ENCODE measurements around the gene CDH9. TPM values are rescaled to one million over a fixed set of nuclear protein-coding genes. Genes with fewer than 3 reads are reported as not detected.

The CDH9 gene
- total RNA-seq, 1 donor from 2014 or later, result 0.68 TPM

GRCh38 chr5:27008604-27009539 lies 29.5 kb downstream of the CDH9 start:
- Mint-ChIP-seq H3K27me3 (peaks cover 34% of the 10 kb centered on the region), H3K27ac (no peak overlapping the region), H3K4me1 (ENCODE audit: unreplicated experiment) (no peaks in the 10 kb centered on the region), H3K36me3 (no peaks in the 10 kb centered on the region), H3K4me3 (no peak overlapping the region), H3K9me3 (no peaks in the 10 kb centered on the region)
- TF ChIP-seq, protein P1, sequence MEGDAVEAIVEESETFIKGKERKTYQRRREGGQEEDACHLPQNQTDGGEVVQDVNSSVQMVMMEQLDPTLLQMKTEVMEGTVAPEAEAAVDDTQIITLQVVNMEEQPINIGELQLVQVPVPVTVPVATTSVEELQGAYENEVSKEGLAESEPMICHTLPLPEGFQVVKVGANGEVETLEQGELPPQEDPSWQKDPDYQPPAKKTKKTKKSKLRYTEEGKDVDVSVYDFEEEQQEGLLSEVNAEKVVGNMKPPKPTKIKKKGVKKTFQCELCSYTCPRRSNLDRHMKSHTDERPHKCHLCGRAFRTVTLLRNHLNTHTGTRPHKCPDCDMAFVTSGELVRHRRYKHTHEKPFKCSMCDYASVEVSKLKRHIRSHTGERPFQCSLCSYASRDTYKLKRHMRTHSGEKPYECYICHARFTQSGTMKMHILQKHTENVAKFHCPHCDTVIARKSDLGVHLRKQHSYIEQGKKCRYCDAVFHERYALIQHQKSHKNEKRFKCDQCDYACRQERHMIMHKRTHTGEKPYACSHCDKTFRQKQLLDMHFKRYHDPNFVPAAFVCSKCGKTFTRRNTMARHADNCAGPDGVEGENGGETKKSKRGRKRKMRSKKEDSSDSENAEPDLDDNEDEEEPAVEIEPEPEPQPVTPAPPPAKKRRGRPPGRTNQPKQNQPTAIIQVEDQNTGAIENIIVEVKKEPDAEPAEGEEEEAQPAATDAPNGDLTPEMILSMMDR (conservative IDR thresholded peaks at IDR 0.05), result no peak
- no peak for DNase-seq (ENCODE audit: extremely low spot score, unreplicated experiment)

DNA sequence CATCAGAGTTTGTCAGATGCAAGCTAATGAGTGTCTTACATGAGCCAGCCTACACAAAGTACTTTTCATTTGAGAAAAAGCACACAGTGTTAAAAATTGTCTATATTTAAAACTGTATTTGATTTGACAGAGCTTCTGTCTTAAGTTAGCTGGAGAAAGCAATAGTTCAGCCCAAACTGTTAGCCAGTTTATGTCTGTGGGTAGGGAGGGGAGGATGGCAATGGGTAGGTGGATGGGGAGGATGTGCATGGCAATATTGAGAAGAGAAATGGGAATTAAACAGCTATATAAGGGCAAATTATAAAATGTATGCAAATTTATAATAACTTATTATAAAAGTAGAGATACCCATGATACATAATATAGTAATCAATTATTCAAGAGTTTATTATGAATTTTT lies 31.3 kb downstream of the CDH9 start:
- Mint-ChIP-seq H3K4me3 (no peak overlapping the region), H3K27ac (no peak overlapping the region), H3K36me3 (no peaks in the 10 kb centered on the region), H3K4me1 (ENCODE audit: unreplicated experiment) (no peaks in the 10 kb centered on the region), H3K27me3 (peaks cover 37% of the 10 kb centered on the region), H3K9me3 (no peaks in the 10 kb centered on the region)
- DNase-seq (ENCODE audit: extremely low spot score, unreplicated experiment), result no peak
- TF ChIP-seq, protein P1 (conservative IDR thresholded peaks at IDR 0.05), result no peak

GRCh38 chr5:26986985-26987384 lies 51.4 kb downstream of the CDH9 start:
- no peaks in the 10 kb centered on the region for H3K36me3 Mint-ChIP-seq
- TF ChIP-seq, protein P1 (conservative IDR thresholded peaks at IDR 0.05), result no peak
- no peaks in the 10 kb centered on the region for H3K9me3 Mint-ChIP-seq
- H3K4me1 Mint-ChIP-seq (ENCODE audit: unreplicated experiment), result no peaks in the 10 kb centered on the region
- H3K4me3 Mint-ChIP-seq, result no peak overlapping the region
- no peak overlapping the region for H3K27ac Mint-ChIP-seq
- no peak for DNase-seq (ENCODE audit: extremely low spot score, unreplicated experiment)
- peaks cover 2% of the 10 kb centered on the region for H3K27me3 Mint-ChIP-seq

GRCh38 chr5:26981750-26982149 lies 56.6 kb downstream of the CDH9 start:
- TF ChIP-seq, protein P1 (conservative IDR thresholded peaks at IDR 0.05), result no peak
- no peak for DNase-seq (ENCODE audit: extremely low spot score, unreplicated experiment)
- H3K4me1 Mint-ChIP-seq (ENCODE audit: unreplicated experiment), result no peaks in the 10 kb centered on the region
- no peaks in the 10 kb centered on the region for H3K36me3 Mint-ChIP-seq
- H3K27me3 Mint-ChIP-seq, result no peaks in the 10 kb centered on the region
- no peak overlapping the region for H3K27ac Mint-ChIP-seq
- H3K4me3 Mint-ChIP-seq, result no peak overlapping the region
- H3K9me3 Mint-ChIP-seq, result no peaks in the 10 kb centered on the region

- DNase-seq (ENCODE audit: extremely low spot score, unreplicated experiment), result no peak
- TF ChIP-seq, protein P1 (conservative IDR thresholded peaks at IDR 0.05), result no peak
- no peaks in the 10 kb centered on the region for H3K4me1 Mint-ChIP-seq (ENCODE audit: unreplicated experiment)
- H3K27ac Mint-ChIP-seq, result no peak overlapping the region
- peaks cover 5% of the 10 kb centered on the region for H3K9me3 Mint-ChIP-seq
- H3K36me3 Mint-ChIP-seq, result no peaks in the 10 kb centered on the region
- H3K4me3 Mint-ChIP-seq, result no peak overlapping the region
- no peaks in the 10 kb centered on the region for H3K27me3 Mint-ChIP-seq
Measured at GRCh38 chr5:26959290-26959689, 79.1 kb downstream of the CDH9 start.
